Medulla oblongata (tissue), 1 donor: ENCODE data around the gene PLEKHA6.
A peak's percentile ranks its signal among the peaks of the same experiment; 100 is the strongest.

ENCODE experiments used
- DNase-seq: peaks from one replicate; pipeline ENCODE4 v3.0.0-alpha.2; 2015; ENCODE audit errors: extremely low spot score

PLEKHA6 gene

GRCh38 chr1:204212715-204213114 lies 147.0 kb downstream of the PLEKHA6 start:
- no peak for DNase-seq

- DNase-seq: no peak
These were observed 148.7 kb downstream of the PLEKHA6 start for GRCh38 chr1:204211046-204211445.

- peak; percentile 61 for DNase-seq
These were observed 152.6 kb downstream of the PLEKHA6 start for GRCh38 chr1:204207136-204207616.

- no peak for DNase-seq
These were observed 153.6 kb downstream of the PLEKHA6 start for GRCh38 chr1:204206121-204206520.

GRCh38 chr1:204205486-204205885 lies 154.2 kb downstream of the PLEKHA6 start:
- no peak for DNase-seq

- no peak for DNase-seq
These were observed 154.8 kb downstream of the PLEKHA6 start for GRCh38 chr1:204204944-204205343.

GRCh38 chr1:204203206-204203767 lies 156.4 kb downstream of the PLEKHA6 start:
- no peak for DNase-seq

GRCh38 chr1:204202481-204202880 lies 157.2 kb downstream of the PLEKHA6 start:
- no peak for DNase-seq

GRCh38 chr1:204201348-204202040 lies 158.2 kb downstream of the PLEKHA6 start:
- no peak for DNase-seq

- no peak for DNase-seq
These were observed 160.2 kb downstream of the PLEKHA6 start for GRCh38 chr1:204199579-204199978.

GRCh38 chr1:204198348-204199340 lies 161.1 kb downstream of the PLEKHA6 start:
- DNase-seq: no peak

- DNase-seq: no peak
These were observed 162.7 kb downstream of the PLEKHA6 start for GRCh38 chr1:204197068-204197467.

GRCh38 chr1:204196068-204196795 lies 163.5 kb downstream of the PLEKHA6 start, which contains the start of gene KISS1:
TSS of gene KISS1 (minus strand) at chr1:204196491. CDS start at chr1:204192876, 3,615 bp downstream.
- no peak for DNase-seq

GRCh38 chr1:204194771-204195170 lies 165.0 kb downstream of the PLEKHA6 start:
- DNase-seq: no peak

- no peak for DNase-seq
These were observed 165.6 kb downstream of the PLEKHA6 start for GRCh38 chr1:204194080-204194479.

- no peak for DNase-seq
These were observed 167.0 kb downstream of the PLEKHA6 start for GRCh38 chr1:204192589-204193352.

- no peak for DNase-seq
These were observed 167.7 kb downstream of the PLEKHA6 start for GRCh38 chr1:204192046-204192445.

- peak; percentile 52 for DNase-seq
These were observed 168.3 kb downstream of the PLEKHA6 start for GRCh38 chr1:204191456-204191855.

- DNase-seq: peak; percentile 54
These were observed 169.2 kb downstream of the PLEKHA6 start for GRCh38 chr1:204190212-204191211.
